Stimulated activated CD4-positive, alpha-beta T cell treated with anti-CD3 and anti-CD28 coated beads, Interleukin-15, amount 100 ng/mL, for 48 hours (primary cell): ENCODE results near the gene UBE2D2.

ENCODE experiments used
- DNase-seq, 2 donors: peaks; one replicate each; pipeline ENCODE4 v3.0.0-alpha.2; 2020; ENCODE audit warnings: low read depth in 2 of 2

The UBE2D2 gene

GRCh38 chr5:139660923-139661814 lies 100.0 kb downstream of the UBE2D2 start:
- no peak for DNase-seq

- no peak for DNase-seq
These were observed 101.5 kb downstream of the UBE2D2 start for GRCh38 chr5:139662617-139663016.

GRCh38 chr5:139663207-139664085 lies 102.3 kb downstream of the UBE2D2 start:
- DNase-seq, result no peak

- no peak for DNase-seq
These were observed 103.1 kb downstream of the UBE2D2 start for GRCh38 chr5:139664086-139664693.

DNA sequence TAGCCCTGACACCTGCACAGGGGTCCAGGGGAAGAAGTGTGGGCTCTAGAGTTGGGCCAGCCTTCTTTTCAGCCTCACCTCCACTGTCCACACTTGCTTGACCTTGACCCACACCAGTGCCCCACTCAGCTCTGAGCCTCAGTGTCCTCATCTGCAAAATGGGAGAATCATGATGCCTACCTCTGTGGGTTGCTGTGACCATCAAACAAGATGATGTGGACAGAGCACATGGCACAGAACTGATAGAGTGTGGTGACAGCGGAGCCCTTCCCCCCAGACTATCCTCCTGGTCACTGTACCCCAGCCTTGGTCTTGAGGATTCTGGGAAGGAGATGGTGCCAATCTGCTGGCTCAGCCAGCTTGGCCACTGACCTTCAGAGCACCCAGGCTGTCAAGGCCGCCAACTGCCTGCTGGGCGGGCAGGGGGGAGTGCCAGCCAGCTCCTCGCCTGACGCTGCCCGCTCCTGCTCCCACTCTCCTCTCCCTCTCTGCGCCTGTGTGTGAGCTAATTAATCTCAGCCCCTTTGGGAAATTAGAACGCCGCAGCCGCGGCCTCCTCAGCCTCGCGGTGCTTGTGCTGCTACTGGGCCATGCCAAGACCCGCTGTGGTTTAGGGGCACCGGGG lies 103.7 kb downstream of the UBE2D2 start:
- no peak for DNase-seq

DNA sequence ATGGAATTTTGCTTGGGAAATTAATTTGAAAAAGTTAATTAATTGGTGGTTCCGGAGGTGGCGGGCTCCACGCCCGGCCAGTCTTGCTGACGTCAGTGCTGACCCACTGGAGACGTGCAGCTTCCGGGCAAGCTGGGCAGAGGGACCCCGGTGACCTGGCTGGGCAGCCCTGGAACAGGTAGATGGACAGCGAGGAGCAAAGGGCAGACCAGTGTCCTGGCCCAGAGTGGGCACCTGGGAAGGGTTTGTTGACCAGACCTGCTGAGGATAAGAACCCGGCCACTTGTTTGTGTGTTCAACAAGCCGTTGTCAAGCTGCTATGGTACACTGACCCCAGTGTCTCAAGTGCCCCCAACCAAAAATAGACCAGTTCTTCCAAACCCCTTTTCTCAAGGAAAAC lies 104.5 kb downstream of the UBE2D2 start:
- no peak for DNase-seq

DNA sequence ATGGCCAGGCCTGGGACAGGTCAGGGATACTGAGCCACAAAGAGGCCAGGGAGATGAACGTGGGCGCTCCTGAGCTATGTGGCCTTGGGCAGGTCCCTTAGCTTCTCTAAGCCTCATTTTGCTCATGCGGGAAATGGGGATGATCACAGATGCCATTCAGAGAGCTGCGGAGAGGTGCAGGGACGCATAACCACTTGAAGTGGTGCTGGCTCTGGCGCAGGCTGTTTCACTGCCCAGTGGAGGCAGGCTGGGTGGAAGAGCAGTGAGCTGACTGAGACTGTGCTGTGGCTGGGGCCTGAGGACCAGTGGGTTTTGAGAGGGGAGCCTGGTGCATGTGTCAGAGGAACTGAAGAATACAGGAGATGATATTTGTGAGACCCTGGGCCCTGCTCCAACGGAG lies 105.4 kb downstream of the UBE2D2 start:
- DNase-seq, result no peak

DNA sequence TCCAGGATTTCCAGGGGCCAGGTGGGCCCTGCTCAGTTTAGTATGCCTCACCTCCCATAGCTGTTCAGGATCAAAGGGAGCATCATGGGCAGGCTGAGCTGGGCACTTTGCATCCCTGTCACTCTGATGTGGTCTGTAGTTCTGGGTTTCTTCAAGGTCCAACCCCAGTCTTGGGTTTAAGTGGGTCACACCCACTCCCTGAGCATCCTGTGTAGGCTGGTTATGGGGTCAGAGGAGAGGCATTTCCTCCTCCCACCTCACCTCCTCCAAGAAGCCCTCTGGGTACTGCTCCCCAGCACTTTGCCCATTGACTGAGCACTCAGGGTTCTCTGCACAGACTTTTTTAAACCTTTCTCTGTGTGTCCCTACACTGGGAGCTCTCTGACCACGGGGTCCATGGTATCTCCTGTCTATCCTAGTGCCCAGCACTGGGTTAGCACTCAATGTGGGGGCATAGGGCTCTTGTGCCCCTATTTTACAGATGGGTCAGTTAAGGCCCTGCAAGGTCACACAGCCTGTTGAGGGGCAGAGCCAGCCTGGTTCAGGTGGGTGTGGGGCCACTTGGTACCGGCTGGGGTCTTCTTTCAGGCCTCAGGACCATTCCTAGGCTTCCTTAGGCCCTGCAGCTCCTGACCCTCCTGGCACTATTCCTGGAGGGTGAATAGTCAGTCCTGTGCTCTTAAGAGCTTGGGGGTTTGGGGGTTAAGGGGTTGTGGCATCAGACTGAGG lies 106.0 kb downstream of the UBE2D2 start:
- DNase-seq, result no peak

DNA sequence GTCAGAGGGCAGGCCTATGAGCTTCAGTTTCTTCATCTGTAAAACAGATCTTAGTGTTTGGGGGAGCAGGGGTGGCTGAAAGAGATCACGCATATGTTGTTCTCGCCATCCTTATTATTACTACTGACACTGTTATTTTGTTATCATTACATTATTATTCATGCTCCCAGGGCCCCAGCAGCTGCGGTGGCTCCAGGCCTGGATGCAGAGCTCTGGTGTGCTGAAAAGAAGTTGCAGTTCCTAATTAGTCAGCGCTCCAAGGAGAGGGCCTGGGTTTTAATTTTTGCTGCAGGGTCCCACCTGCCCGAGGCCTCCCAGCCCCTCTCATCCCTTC lies 106.6 kb downstream of the UBE2D2 start:
- no peak for DNase-seq

DNA sequence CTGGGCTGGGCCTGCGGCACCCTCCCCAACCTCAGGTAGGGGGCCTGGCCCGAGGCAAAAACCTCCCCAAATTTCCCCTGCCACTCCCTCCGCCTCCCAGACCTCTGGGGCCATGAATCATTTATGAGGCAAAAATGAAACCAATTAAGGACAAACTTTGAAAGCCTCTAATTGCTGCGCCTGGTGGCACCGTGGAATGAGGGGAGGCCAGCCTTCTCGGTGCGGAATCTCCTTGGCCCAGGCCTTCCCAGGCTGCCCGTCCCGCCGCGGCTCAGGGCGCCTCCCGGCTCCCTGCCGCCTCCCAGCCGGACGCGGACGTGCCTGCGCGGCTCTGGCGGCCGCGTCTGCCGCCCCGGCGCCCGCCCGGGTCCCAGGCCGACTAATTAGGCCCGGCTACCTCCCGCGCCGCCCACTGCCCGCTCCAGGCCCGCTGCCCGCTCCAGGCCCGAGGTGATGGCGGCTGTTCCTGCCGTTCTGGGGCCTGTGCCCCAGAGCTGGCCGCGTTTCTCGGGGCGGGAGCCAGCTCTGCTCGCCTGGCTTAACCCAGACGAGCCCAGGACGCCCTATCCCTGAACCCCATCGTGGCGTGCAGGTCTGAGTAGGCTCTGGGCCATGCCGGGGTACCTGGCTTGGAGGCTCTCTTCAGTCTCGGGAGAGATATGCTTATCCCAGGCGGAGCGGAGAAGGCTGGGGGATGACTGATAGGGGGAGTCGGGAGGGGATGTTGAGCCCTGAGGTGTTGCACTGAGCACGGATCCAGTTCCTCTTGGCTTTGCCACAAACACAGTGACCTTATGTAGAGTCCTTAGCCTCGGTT lies 107.1 kb downstream of the UBE2D2 start:
- no peak for DNase-seq

DNA sequence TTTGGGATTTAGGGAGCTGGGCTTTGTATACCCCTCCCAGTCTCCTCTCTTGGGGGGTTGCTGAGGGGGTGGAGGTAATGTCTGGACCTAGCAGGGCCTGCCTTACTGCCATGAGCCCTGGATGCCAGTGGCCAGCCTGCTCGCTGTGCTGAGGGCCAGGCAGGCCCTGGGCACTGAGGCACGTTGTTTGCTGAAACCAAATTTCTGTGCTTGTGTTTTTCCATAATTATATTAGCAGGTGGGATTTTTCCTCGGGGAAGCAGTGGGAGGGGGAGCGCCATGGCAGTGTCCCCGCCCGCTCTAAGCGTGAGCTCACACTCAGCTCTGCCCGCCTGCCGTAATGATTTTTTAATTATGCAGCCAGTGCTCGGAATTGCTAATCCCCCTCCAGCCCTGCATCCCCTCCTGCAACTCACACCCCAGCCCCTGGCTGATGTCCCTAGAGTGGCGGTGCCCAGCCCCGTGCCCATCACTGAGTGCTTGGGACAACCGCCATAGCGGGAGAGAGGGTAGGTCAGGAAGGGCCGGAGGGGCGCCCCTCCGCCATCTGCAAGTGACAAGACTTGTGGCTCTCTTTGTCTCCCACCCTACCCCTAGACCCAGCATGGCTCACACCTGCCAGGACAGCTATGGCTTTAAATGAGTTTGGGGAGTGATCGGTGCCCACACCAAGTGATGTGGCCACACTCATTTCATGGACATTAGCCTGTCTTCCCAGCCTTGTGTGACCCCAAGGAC lies 108.0 kb downstream of the UBE2D2 start:
- DNase-seq, result no peak

DNA sequence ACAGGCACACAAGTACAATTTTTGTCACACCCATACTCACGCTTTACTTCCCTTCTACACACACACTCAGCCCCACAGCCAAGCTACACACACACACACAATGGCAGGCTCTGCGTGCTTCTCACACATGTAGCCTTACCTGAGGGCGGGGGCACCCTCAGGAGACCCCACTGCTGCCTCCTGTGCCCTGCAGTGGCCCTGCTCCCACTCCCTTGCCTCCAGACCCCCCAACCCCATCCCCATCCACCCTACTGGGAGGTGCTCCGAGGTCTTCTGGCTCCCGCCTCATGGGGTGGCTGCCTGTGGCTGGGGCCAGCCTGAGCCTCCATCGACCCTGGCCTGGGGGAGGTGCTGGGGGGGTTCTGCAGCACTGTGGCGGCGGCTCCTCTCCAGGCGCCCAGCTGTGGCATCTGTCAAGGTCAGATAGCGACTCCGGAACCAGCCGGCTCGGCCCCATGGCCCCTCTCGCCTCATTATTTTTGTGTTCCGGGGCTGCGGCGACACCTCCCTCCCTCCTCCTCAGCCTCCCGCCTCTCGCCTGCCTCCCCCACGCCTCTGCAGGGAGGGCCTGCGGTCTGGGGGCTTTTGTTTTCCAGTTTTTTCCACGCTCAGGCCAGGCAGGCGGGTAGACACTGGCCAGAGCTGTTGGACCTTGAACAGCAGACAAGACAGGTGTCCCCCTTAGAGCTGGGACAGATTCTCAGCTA lies 108.7 kb downstream of the UBE2D2 start:
- no peak for DNase-seq

GRCh38 chr5:139670369-139671095 lies 109.4 kb downstream of the UBE2D2 start:
- no peak for DNase-seq

- no peak for DNase-seq
These were observed 110.1 kb downstream of the UBE2D2 start for GRCh38 chr5:139671096-139671841.

DNA sequence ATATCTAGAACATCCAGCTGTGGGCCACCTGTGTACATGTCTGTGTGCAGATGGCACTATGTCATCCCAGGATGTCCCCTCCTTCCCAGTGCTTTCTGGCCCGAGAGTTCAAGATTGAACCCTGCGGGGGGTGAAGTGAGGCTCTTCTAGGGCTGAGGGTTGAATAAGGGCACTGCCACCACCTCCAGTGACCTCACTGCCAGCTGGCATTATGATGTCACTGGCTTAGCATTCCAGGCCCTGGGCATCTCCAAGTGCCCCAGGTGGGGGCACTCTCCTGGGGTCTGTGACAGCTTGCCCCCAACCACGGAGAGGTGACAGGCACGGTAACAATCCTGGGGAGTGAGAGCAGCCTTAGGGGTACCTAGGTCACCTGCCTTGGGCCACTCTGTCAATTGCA lies 114.1 kb downstream of the UBE2D2 start:
- DNase-seq, result no peak

DNA sequence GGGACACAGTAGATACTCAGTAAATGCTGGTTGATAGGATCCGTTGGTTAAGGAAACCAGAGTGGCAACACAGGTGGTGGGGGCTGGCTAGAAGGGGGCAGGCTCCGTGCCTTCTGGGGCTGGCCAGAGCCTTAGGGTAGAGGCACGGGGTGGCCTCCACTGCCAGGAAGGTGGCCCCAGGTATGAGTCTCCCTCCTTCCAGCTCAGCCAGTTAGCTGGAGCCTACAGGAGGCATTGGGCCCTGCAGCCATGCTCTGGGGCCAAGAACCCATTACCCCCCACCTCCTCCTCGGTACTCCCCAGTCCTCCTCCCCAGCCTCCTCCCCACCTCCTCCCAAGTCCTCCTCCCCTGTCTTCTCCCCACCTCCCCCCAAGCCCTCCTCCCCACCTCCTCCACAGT lies 114.7 kb downstream of the UBE2D2 start:
- no peak for DNase-seq

- DNase-seq, result no peak
These were observed 115.3 kb downstream of the UBE2D2 start for GRCh38 chr5:139676406-139676805.
